Omental fat pad (tissue), 4 donors: ENCODE results near the gene UPK2. TPM values are rescaled to one million over a fixed set of nuclear protein-coding genes. Genes with fewer than 3 reads are reported as not detected.

Source experiments
- ATAC-seq: fragments of 150-250 bp; one replicate; pipeline ENCODE4 v1.9.1; 2016; ENCODE audit warnings: mild to moderate bottlenecking, moderate library complexity; ENCODE audit not compliant: low FRiP score
- DNase-seq: peaks from one replicate; pipeline ENCODE4 v3.0.0-alpha.2; 2019; ENCODE audit warnings: low spot score
- CTCF ChIP-seq, 3 donors: fragments of 450-650 bp; IDR thresholded peaks; one replicate each; pipeline ENCODE4 v1.5.1; 2016 to 2017; ENCODE audit warnings: antibody characterized with exemption in 3 of 3, mild to moderate bottlenecking in 3 of 3, moderate library complexity in 2 of 3
- total RNA-seq, 4 donors: library from RNA; depleted of rRNA; stranded (reverse); fragments of >200 nt; gene quantifications; one replicate each; pipeline ENCODE4 v1.1.0, GENCODE V29; 2016

Gene UPK2
- total RNA-seq, 4 donors from 2014 or later, result not detected

- DNase-seq (no peak), ATAC-seq (peak; percentile 23)
- TF ChIP-seq CTCF (IDR thresholded peaks at IDR 0.05), result no peak
Measured at GRCh38 chr11:118910309-118911112, 45.6 kb upstream of the UPK2 start.

- no peak for DNase-seq
- no peak for TF ChIP-seq CTCF (IDR thresholded peaks at IDR 0.05)
- ATAC-seq, result peak; percentile 0
Measured at GRCh38 chr11:118911113-118911879, 44.8 kb upstream of the UPK2 start.

GRCh38 chr11:118911880-118912741, 44.0 kb upstream of the UPK2 start:
- peak; percentile 82 for ATAC-seq
- no peak for TF ChIP-seq CTCF (IDR thresholded peaks at IDR 0.05)
- DNase-seq, result no peak

- DNase-seq, result no peak
- no peak for ATAC-seq
- no peak for TF ChIP-seq CTCF (IDR thresholded peaks at IDR 0.05)
Measured at GRCh38 chr11:118912742-118913410, 43.2 kb upstream of the UPK2 start.

DNA sequence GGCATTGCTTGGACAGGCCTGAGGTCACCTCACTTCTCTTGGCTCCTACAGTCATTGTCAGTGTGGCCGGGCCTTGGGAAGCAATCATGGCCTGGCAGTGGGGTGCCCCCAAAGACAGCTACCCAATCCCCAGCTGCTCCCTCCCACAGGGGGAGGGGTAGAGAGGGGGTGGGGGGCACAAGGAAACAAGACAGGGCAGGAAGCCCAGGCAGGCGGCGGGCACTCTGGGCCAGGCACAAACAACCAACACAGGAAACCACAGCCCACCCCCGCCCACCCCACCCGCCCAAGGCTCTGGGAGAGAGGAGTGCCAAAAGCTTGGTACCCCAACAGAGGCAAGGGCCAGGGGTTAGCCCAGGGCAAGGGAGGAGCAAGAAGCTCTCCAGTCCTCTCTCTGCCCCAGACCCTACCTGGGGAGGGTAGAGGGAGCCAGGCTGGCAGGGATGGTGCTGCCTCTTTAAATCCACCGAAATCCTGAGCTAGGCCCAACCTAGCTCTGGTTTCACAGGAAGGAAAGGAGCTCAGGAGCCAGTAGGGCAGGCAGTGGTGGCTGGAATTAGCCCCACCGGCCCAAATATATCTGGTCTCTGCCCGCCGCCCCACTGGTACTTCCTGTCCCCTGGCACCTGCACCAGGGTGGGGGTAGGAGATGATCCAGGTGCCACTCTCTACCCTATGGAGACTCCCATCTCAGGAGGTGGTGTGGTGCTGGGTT, 42.5 kb upstream of the UPK2 start:
- DNase-seq (no peak), ATAC-seq (no peak)
- TF ChIP-seq CTCF (IDR thresholded peaks at IDR 0.05), result no peak
